IMR-90 (cell line): ENCODE data around the gene TRPM3.

ENCODE experiments used
- CEBPB ChIP-seq: IDR thresholded peaks from 2 replicates; pipeline ENCODE4 v1.6.1; 2012; ENCODE audit warnings: low read depth, low read length, improper control_type of control experiment
- CHD1 ChIP-seq: IDR thresholded peaks from 2 replicates; pipeline ENCODE4 v1.6.1; 2012; ENCODE audit warnings: low read depth, low read length, improper control_type of control experiment
- CTCF ChIP-seq: conservative IDR thresholded peaks from 2 replicates; pipeline ENCODE4 v1.5.1; 2012; ENCODE audit warnings: mild to moderate bottlenecking, low read depth, low read length, improper control_type of control experiment
- MAFK ChIP-seq: IDR thresholded peaks from 2 replicates; pipeline ENCODE4 v1.6.1; 2012; ENCODE audit warnings: low read depth, low read length, improper control_type of control experiment
- POLR2A ChIP-seq: IDR thresholded peaks from 2 replicates; pipeline ENCODE4 v1.6.1; 2012; ENCODE audit warnings: mild to moderate bottlenecking, low read depth, low read length
- RAD21 ChIP-seq: IDR thresholded peaks from 2 replicates; pipeline ENCODE4 v1.6.1; 2012; ENCODE audit warnings: low read length, improper control_type of control experiment
- RFX5 ChIP-seq: IDR thresholded peaks from 2 replicates; pipeline ENCODE4 v1.8.0; 2012; ENCODE audit warnings: low read depth, mild to moderate bottlenecking, low read length, moderate library complexity
- SMC3 ChIP-seq: fragments of 150-350 bp; IDR thresholded peaks from 2 replicates; pipeline ENCODE4 v1.6.1; 2016; ENCODE audit warnings: low read depth, mild to moderate bottlenecking, antibody characterized with exemption, low read length, moderate library complexity

- no peak for TF ChIP-seq CTCF
- TF ChIP-seq POLR2A, result no peak
- no peak for TF ChIP-seq RFX5
- no peak for TF ChIP-seq CHD1
- no peak for TF ChIP-seq CEBPB
- TF ChIP-seq RAD21, result no peak
- no peak for TF ChIP-seq SMC3
- no peak for TF ChIP-seq MAFK
These were observed 506.5 kb downstream of the TRPM3 start for GRCh38 chr9:70614786-70615463.
